KMS-11 (cell line): ENCODE results near the gene LKAAEAR1.

Experiments
- H2AFZ ChIP-seq: fragments of 200-600 bp; sonication (generic); 2 replicates; pipeline ENCODE4 v1.6.1; 2016; ENCODE audit warnings: antibody characterized with exemption, mixed run types, low read depth
- H3K27ac ChIP-seq: fragments of 200-600 bp; sonication (generic); 2 replicates; pipeline ENCODE4 v1.6.1; 2016; ENCODE audit warnings: mild to moderate bottlenecking, mixed run types
- H3K27me3 ChIP-seq: fragments of 200-600 bp; sonication (generic); 2 replicates; pipeline ENCODE4 v1.6.1; 2017; ENCODE audit warnings: mild to moderate bottlenecking, low read depth, mixed run types, moderate library complexity; ENCODE audit not compliant: insufficient read depth
- H3K36me3 ChIP-seq: fragments of 200-600 bp; sonication (generic); 2 replicates; pipeline ENCODE4 v1.6.1; 2017; ENCODE audit warnings: mild to moderate bottlenecking, mixed run types; ENCODE audit not compliant: insufficient read depth
- H3K4me1 ChIP-seq: fragments of 200-600 bp; sonication (generic); 2 replicates; pipeline ENCODE4 v1.6.1; 2016; ENCODE audit warnings: mild to moderate bottlenecking, low read depth, mixed run types; ENCODE audit not compliant: poor library complexity, severe bottlenecking
- H3K4me2 ChIP-seq: fragments of 200-600 bp; sonication (generic); 2 replicates; pipeline ENCODE4 v1.7.0; 2016; ENCODE audit warnings: mild to moderate bottlenecking, mixed run types
- H3K4me3 ChIP-seq: fragments of 200-600 bp; sonication (generic); IDR thresholded peaks from 2 replicates; pipeline ENCODE4 v1.6.1; 2017; ENCODE audit warnings: low read depth, low read length, mixed read lengths; ENCODE audit not compliant: insufficient read depth
- H3K79me2 ChIP-seq: fragments of 200-600 bp; sonication (generic); 2 replicates; pipeline ENCODE4 v1.6.1; 2016; ENCODE audit warnings: low read depth, mixed run types; ENCODE audit not compliant: insufficient read depth
- H3K9ac ChIP-seq: fragments of 200-600 bp; sonication (generic); 2 replicates; pipeline ENCODE4 v1.6.1; 2016; ENCODE audit warnings: mild to moderate bottlenecking, mixed run types
- H4K20me1 ChIP-seq: fragments of 200-600 bp; sonication (generic); 2 replicates; pipeline ENCODE4 v1.6.1; 2016; ENCODE audit warnings: mild to moderate bottlenecking, mixed run types; ENCODE audit not compliant: insufficient read depth
- TF ChIP-seq, protein P1 (sequence below): fragments of 200-600 bp; sonication (generic); conservative IDR thresholded peaks from 2 replicates; pipeline ENCODE4 v1.6.1; 2017; ENCODE audit warnings: low read depth, mild to moderate bottlenecking, antibody characterized with exemption, low read length, moderate library complexity, mixed read lengths

LKAAEAR1 gene

DNA sequence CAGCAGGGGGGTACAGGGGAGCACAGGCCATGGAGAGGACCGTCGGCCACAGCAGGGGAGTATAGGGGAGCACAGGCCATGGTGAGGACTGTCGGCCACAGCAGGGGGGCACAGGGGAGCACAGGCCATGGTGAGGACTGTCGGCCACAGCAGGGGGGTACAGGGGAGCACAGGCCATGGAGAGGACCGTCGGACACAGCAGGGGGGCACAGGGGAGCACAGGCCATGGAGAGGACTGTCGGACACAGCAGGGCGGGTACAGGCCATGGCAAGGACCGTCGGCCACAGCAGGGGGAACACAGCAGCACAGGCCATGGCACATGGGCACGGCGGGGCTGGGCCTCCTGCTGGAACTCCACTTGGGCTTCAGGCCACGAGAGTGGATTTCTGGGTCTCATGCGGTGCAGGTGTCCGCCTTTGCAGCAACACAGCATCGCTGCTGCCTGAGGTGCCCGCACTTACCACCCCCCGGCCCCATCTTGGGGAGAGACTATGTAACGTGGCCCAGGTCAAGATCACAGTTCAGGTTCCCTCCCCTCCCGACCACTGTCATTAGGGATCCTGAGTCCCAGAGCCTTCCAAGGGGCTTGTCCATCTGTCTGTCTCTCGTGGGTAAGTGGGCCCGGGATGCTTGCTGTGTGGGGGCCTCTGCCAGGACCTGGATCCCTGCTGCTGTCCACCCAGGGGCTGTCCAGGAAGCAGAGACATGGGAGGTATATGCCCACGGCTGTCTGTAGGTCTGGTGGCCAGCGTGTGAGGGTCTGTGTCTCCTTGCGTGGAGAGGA lies 20.7 kb upstream of the LKAAEAR1 start:
- no peak overlapping the region for H3K4me3 ChIP-seq
- H3K27ac ChIP-seq, result no peak overlapping the region
- H3K4me1 ChIP-seq, result no peaks in the 10 kb centered on the region
- peaks cover 92% of the 10 kb centered on the region for H3K27me3 ChIP-seq
- H3K4me2 ChIP-seq, result no peak overlapping the region
- H2AFZ ChIP-seq, result no peak overlapping the region
- TF ChIP-seq, protein P1, sequence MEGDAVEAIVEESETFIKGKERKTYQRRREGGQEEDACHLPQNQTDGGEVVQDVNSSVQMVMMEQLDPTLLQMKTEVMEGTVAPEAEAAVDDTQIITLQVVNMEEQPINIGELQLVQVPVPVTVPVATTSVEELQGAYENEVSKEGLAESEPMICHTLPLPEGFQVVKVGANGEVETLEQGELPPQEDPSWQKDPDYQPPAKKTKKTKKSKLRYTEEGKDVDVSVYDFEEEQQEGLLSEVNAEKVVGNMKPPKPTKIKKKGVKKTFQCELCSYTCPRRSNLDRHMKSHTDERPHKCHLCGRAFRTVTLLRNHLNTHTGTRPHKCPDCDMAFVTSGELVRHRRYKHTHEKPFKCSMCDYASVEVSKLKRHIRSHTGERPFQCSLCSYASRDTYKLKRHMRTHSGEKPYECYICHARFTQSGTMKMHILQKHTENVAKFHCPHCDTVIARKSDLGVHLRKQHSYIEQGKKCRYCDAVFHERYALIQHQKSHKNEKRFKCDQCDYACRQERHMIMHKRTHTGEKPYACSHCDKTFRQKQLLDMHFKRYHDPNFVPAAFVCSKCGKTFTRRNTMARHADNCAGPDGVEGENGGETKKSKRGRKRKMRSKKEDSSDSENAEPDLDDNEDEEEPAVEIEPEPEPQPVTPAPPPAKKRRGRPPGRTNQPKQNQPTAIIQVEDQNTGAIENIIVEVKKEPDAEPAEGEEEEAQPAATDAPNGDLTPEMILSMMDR, result no peak
- no peaks in the 10 kb centered on the region for H3K79me2 ChIP-seq
- H4K20me1 ChIP-seq, result no peaks in the 10 kb centered on the region
- no peak overlapping the region for H3K9ac ChIP-seq
- H3K36me3 ChIP-seq, result no peaks in the 10 kb centered on the region

DNA sequence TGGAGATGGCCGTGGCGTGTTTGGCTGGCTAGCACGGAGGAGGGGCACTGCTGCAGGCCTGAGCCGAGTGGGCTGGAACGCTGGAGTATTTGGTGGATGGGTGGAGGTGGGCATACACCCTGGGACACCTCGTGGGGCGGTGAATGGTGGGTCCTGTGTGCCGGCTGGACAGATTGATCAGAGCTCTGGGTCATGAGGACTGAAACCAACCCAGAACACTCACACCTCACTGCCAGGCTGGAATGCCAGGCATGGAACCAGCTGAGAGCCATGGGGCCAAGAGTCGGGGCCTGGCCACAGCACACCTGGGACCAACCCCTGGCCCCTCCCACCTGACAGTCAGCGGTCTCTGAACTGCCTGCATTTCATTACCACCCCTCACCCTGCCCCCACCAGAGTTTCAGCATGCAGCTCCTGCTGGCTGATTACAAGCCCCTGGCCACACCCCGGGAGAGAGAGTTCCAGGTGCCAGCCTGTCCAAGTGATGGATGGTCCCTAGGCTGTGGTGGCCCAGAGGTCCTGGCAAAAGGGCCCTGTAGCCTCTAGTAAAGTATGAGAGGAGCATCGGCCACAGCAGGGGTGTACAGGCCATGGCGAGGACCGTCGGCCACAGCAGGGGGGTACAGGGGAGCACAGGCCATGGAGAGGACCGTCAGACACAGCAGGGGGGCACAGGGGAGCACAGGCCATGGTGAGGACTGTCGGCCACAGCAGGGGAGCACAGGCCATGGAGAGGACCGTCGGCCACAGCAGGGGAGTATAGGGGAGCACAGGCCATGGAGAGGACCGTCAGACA lies 19.9 kb upstream of the LKAAEAR1 start:
- TF ChIP-seq, protein P1, result no peak
- no peak overlapping the region for H2AFZ ChIP-seq
- no peaks in the 10 kb centered on the region for H4K20me1 ChIP-seq

DNA sequence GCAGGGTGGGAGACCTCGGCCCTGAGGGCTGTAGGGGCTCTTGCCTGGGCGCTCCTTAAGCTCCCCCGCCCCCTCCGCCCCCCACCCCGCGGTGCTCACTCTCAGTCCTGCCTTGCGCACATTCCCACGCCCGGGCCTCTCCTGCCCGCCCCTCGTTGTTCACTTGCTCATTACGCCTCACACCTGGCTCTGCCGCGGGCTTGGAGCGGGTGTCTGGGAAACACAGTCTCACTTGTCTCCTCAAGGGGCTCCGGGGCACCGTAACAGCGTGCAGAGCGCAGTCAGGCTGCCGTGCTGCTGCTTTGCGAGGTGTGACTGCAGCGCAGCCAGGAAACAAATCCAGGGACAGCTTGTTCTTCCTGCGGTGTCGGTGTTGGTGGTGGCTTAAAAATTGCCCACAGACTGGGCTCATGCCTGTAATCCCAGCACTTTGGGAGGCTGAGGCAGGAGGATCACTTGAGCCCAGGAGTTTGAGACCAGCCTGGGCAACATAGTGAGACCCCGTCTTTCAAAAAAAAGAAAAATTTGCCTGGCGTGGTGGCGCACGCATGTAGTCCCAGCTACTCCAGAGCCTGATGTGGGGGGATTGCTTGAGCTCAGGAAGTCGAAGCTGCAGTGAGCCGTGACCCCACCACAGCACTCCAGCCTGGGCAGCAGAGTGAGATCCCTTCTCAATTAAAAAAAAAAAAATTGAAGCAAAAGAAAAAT lies 18.6 kb upstream of the LKAAEAR1 start:
- no peak overlapping the region for H2AFZ ChIP-seq
- H4K20me1 ChIP-seq, result no peaks in the 10 kb centered on the region
- peaks cover 90% of the 10 kb centered on the region for H3K27me3 ChIP-seq

More for the DNA sequence above, 19.9 kb upstream of the LKAAEAR1 start:
- Histone ChIP-seq H3K4me1 (no peaks in the 10 kb centered on the region), H3K36me3 (no peaks in the 10 kb centered on the region), H3K27ac (no peak overlapping the region), H3K4me2 (no peak overlapping the region), H3K79me2 (no peaks in the 10 kb centered on the region), H3K27me3 (peaks cover 90% of the 10 kb centered on the region), H3K4me3 (no peak overlapping the region), H3K9ac (no peak overlapping the region)

More for the DNA sequence above, 18.6 kb upstream of the LKAAEAR1 start:
- no peaks in the 10 kb centered on the region for H3K4me1 ChIP-seq
- no peaks in the 10 kb centered on the region for H3K36me3 ChIP-seq
- H3K4me2 ChIP-seq, result no peak overlapping the region; the same call in 1 of the 2 replicates
- H3K27ac ChIP-seq, result no peak overlapping the region
- no peaks in the 10 kb centered on the region for H3K79me2 ChIP-seq
- H3K9ac ChIP-seq, result no peak overlapping the region
- TF ChIP-seq, protein P1, result no peak
- no peak overlapping the region for H3K4me3 ChIP-seq
